Lung (tissue), 12 donors: ENCODE data around the gene BBX. TPM values are rescaled to one million over a fixed set of nuclear protein-coding genes. Genes with fewer than 3 reads are reported as not detected.

Experiments used
- ATAC-seq: fragments of 200-7000 bp; cut with Tn5 transposase; one replicate; pipeline ENCODE4 v1.9.1; 2020; ENCODE audit warnings: moderate number of reproducible peaks; ENCODE audit not compliant: insufficient read depth, low FRiP score
- DNase-seq, 3 donors: peaks; one replicate each; pipeline ENCODE4 v3.0.0-alpha.2; 2013 to 2017
- H3K27ac ChIP-seq, 2 donors: one replicate each; pipeline ENCODE4 v1.5.1; 2013; ENCODE audit warnings: mild to moderate bottlenecking in 2 of 2, moderate library complexity in 2 of 2, control low read depth in 1 of 2, inconsistent platforms in 1 of 2, low read depth in 1 of 2, low read length in 1 of 2
- H3K27me3 ChIP-seq, 3 donors: one replicate each; pipeline ENCODE4 v1.5.1; 2013; ENCODE audit warnings: low read length in 2 of 3; ENCODE audit not compliant: control insufficient read depth in 3 of 3, insufficient read depth in 3 of 3
- H3K36me3 ChIP-seq, 4 donors: one replicate each; pipeline ENCODE4 v1.5.1; 2013; ENCODE audit warnings: low read length in 4 of 4, mild to moderate bottlenecking in 1 of 4, moderate library complexity in 1 of 4; ENCODE audit not compliant: control insufficient read depth in 4 of 4, insufficient read depth in 4 of 4
- H3K4me1 ChIP-seq, 5 donors: one replicate each; pipeline ENCODE4 v1.5.1; 2013; ENCODE audit warnings: low read length in 5 of 5, mild to moderate bottlenecking in 2 of 5, moderate library complexity in 1 of 5; ENCODE audit not compliant: control insufficient read depth in 5 of 5, insufficient read depth in 5 of 5
- H3K4me3 ChIP-seq: one replicate; pipeline ENCODE4 v1.5.1; 2013; ENCODE audit warnings: mild to moderate bottlenecking, control low read depth, moderate library complexity
- H3K9ac ChIP-seq, 2 donors: one replicate each; pipeline ENCODE4 v1.5.1; 2013; ENCODE audit warnings: low read length in 2 of 2, control low read depth in 1 of 2; ENCODE audit not compliant: insufficient read depth in 1 of 2
- H3K9me3 ChIP-seq, 4 donors: one replicate each; pipeline ENCODE4 v1.5.1; 2013; ENCODE audit warnings: low read length in 3 of 4, mild to moderate bottlenecking in 1 of 4, moderate library complexity in 1 of 4; ENCODE audit not compliant: control insufficient read depth in 4 of 4, insufficient read depth in 3 of 4
- WGBS, 2 donors: extraction: QIAGEN DNeasy Blood & Tissue Kit; methylation state at CpG; one replicate each; pipeline ENCODE4 v1.1.7; 2013; 5-methylcytosine and 5-hydroxymethylcytosine counted together
- polyA plus RNA-seq, 2 donors: library from polyadenylated mRNA; stranded (reverse); fragments of 200-250 nt; gene quantifications; one replicate each; pipeline ENCODE4 v1.2.1, GENCODE V29; 2013
- total RNA-seq, 2 donors: library from RNA; depleted of rRNA in 1 of 2; stranded (reverse); fragments of >200 nt in 1 of 2; gene quantifications; one replicate each; pipeline ENCODE4 v1.2.1, GENCODE V29; 2014 to 2021
- TF ChIP-seq, protein P1 (sequence below): IDR thresholded peaks from 2 replicates; pipeline ENCODE4 v1.5.1; 2012; ENCODE audit warnings: mild to moderate bottlenecking; ENCODE audit errors: control extremely low read depth, extremely low read depth
- donor health status: control.
- donor health status: control.
- donor health status: Bipolar disorder and iron deficiency.
- donor health status: healthy.
- donor health status: DM: yes; HTN: yes; CAD: no.

BBX gene
- total and polyA plus RNA-seq, 4 donors: 6.3 to 93.3 (median 25.1) TPM

- peak overlapping the region; percentile 90 to 92 for H3K27ac ChIP-seq
- TF ChIP-seq, protein P1, sequence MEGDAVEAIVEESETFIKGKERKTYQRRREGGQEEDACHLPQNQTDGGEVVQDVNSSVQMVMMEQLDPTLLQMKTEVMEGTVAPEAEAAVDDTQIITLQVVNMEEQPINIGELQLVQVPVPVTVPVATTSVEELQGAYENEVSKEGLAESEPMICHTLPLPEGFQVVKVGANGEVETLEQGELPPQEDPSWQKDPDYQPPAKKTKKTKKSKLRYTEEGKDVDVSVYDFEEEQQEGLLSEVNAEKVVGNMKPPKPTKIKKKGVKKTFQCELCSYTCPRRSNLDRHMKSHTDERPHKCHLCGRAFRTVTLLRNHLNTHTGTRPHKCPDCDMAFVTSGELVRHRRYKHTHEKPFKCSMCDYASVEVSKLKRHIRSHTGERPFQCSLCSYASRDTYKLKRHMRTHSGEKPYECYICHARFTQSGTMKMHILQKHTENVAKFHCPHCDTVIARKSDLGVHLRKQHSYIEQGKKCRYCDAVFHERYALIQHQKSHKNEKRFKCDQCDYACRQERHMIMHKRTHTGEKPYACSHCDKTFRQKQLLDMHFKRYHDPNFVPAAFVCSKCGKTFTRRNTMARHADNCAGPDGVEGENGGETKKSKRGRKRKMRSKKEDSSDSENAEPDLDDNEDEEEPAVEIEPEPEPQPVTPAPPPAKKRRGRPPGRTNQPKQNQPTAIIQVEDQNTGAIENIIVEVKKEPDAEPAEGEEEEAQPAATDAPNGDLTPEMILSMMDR: no peak
- peaks cover 0 to 14% (median 0%) of the 10 kb centered on the region in 5 donors for H3K4me1 ChIP-seq
- ATAC-seq: peak; percentile 28
- WGBS, 2 donors: 0% methylated on average over 34 to 40 of the region's 40 CpGs
- H3K9ac ChIP-seq: peak overlapping the region; percentile 72 to 95
- DNase-seq: peak; percentile 69 to 88 (median 81)
- H3K4me3 ChIP-seq: peak overlapping the region; percentile 81
- H3K27me3 ChIP-seq: no peaks in the 10 kb centered on the region
- H3K9me3 ChIP-seq: no peaks in the 10 kb centered on the region
- H3K36me3 ChIP-seq: peaks cover 0 to 6% (median 0%) of the 10 kb centered on the region in 4 donors
Observed at GRCh38 chr3:107523539-107524325, 970 bp downstream of the BBX start.

GRCh38 chr3:107524326-107524840, 1.6 kb downstream of the BBX start:
- Histone ChIP-seq H3K4me3 (peak overlapping the region; percentile 81), H3K27me3 (no peaks in the 10 kb centered on the region), H3K4me1 (peaks cover 0 to 14% (median 0%) of the 10 kb centered on the region in 5 donors), H3K36me3 (peaks cover 0 to 7% (median 0%) of the 10 kb centered on the region in 4 donors), H3K9ac (peak overlapping the region; percentile 72 to 95), H3K9me3 (no peaks in the 10 kb centered on the region), H3K27ac (peak overlapping the region; percentile 90 to 92)
- ATAC-seq (no peak), DNase-seq (peak in 2 of 3 donors; percentile 58 to 73)
- 0% methylated on average over 18 of the region's 18 CpGs for WGBS, 2 donors
- TF ChIP-seq, protein P1: no peak

GRCh38 chr3:107524841-107525643, 2.3 kb downstream of the BBX start:
- TF ChIP-seq, protein P1: no peak
- Histone ChIP-seq H3K27me3 (no peaks in the 10 kb centered on the region), H3K4me1 (peaks cover 0 to 14% (median 0%) of the 10 kb centered on the region in 5 donors), H3K36me3 (peaks cover 0 to 8% (median 0%) of the 10 kb centered on the region in 4 donors), H3K9ac (peak overlapping the region; percentile 59 to 74), H3K9me3 (no peaks in the 10 kb centered on the region), H3K4me3 (peak overlapping the region; percentile 78), H3K27ac (peak overlapping the region; percentile 86 to 92)
- DNase-seq (peak; percentile 69 to 75 (median 70)), ATAC-seq (no peak)
- 0 to 1% methylated on average over 35 to 70 of the region's 70 CpGs for WGBS, 2 donors
